Glomerular endothelial cell (primary cell): ENCODE measurements around the gene EOLA2. TPM values are rescaled to one million over a fixed set of nuclear protein-coding genes. Genes with fewer than 3 reads are reported as not detected.

Experiments
- total RNA-seq: library from RNA; depleted of rRNA; stranded (reverse); fragments of >200 nt; gene quantifications from 2 replicates; pipeline ENCODE4 v1.2.3, GENCODE V29; 2015

Gene EOLA2
- total RNA-seq, 1 donor from 2014 or later: 24.3 TPM

Other genes starting within 250 kb of the EOLA2 start
- not detected in 2 replicates for gene MAGEA11, start 226.4 kb downstream of the EOLA2 start, total RNA-seq
- gene HSFX1, start 164.4 kb downstream of the EOLA2 start, total RNA-seq: 1.2 and 2.1 TPM in 2 replicates
- gene MAGEA9, start 156.6 kb downstream of the EOLA2 start, total RNA-seq: not detected in 2 replicates
- not detected in 2 replicates for gene MAGEA8, start 57.3 kb downstream of the EOLA2 start, total RNA-seq
- gene HSFX4, start 8.9 kb downstream of the EOLA2 start, total RNA-seq: not detected in 2 replicates